Fibroblast of the aortic adventitia (primary cell): ENCODE measurements around the gene JDP2. TPM values are rescaled to one million over a fixed set of nuclear protein-coding genes. Genes with fewer than 3 reads are reported as not detected.
A peak's percentile ranks its signal among the peaks of the same experiment; 100 is the strongest.

ENCODE experiments used
- DNase-seq: peaks from one replicate; pipeline ENCODE4 v3.0.0-alpha.2; 2010; ENCODE audit warnings: low read depth
- H3K4me3 ChIP-seq: 2 replicates; pipeline ENCODE4 v1.5.1; 2011; ENCODE audit warnings: low read depth, mild to moderate bottlenecking, control low read depth, low read length, moderate library complexity
- CTCF ChIP-seq: IDR thresholded peaks from 2 replicates; pipeline ENCODE4 v1.5.1; 2011; ENCODE audit warnings: mild to moderate bottlenecking, low read length, control low read depth, inconsistent platforms; ENCODE audit not compliant: insufficient read depth
- total RNA-seq: library from RNA; depleted of rRNA; stranded (reverse); fragments of >200 nt; gene quantifications from 2 replicates; pipeline ENCODE4 v1.2.3, GENCODE V29; 2012; ENCODE audit warnings: low replicate concordance

JDP2 gene
- total RNA-seq, 1 donor: 80.1 TPM

- no peak for TF ChIP-seq CTCF
- no peak overlapping the region for H3K4me3 ChIP-seq
- peak; percentile 47 for DNase-seq
These were observed 5.7 kb upstream of the JDP2 start for GRCh38 chr14:75422169-75422568.

GRCh38 chr14:75424496-75424895 is 3.3 kb upstream of the JDP2 start:
- DNase-seq: no peak
- H3K4me3 ChIP-seq: no peak overlapping the region
- no peak for TF ChIP-seq CTCF

GRCh38 chr14:75425446-75425845 is 2.4 kb upstream of the JDP2 start:
- no peak overlapping the region for H3K4me3 ChIP-seq
- TF ChIP-seq CTCF: no peak
- DNase-seq: no peak

GRCh38 chr14:75426332-75427125 is 1.3 kb upstream of the JDP2 start:
- no peak overlapping the region for H3K4me3 ChIP-seq
- no peak for DNase-seq
- no peak for TF ChIP-seq CTCF

GRCh38 chr14:75427126-75427481 is 718 bp upstream of the JDP2 start:
- TF ChIP-seq CTCF: no peak
- H3K4me3 ChIP-seq: peak overlapping the region; percentile 80
- no peak for DNase-seq

GRCh38 chr14:75428230-75429104 is 645 bp downstream of the JDP2 start:
- TF ChIP-seq CTCF: no peak
- DNase-seq: peak; percentile 20
- peak overlapping the region; percentile 80 for H3K4me3 ChIP-seq
